Stimulated activated CD4-positive, alpha-beta T cell treated with anti-CD3 and anti-CD28 coated beads, Interleukin-15, amount 100 ng/mL, for 1 hour (primary cell): ENCODE measurements around the gene TBCB.
"Not testable (repeated sequence)": the region's sequence is repeated elsewhere in the genome, so short reads cannot be mapped to it uniquely, and the experiment has no call there.

Experiments used
- DNase-seq, 2 donors: peaks; one replicate each; pipeline ENCODE4 v3.0.0-alpha.2; 2020; ENCODE audit warnings: low read depth in 1 of 2, low spot score in 1 of 2

The TBCB gene

GRCh38 chr19:36115453-36116343 lies at the start of gene TBCB:
TSS of gene TBCB (plus strand) at chr19:36115468. CDS start at chr19:36115561, 93 bp downstream.
- DNase-seq: peak; percentile 80 to 90

- DNase-seq: no peak
Measured at GRCh38 chr19:36067681-36068080, 47.6 kb upstream of the TBCB start.

- not testable (repeated sequence) for DNase-seq
Measured at GRCh38 chr19:36068810-36069499, 46.3 kb upstream of the TBCB start.

GRCh38 chr19:36072081-36072480 lies 43.2 kb upstream of the TBCB start:
- no peak for DNase-seq

- no peak for DNase-seq
Measured at GRCh38 chr19:36073121-36073876, 42.0 kb upstream of the TBCB start.

GRCh38 chr19:36079389-36079945 lies 35.8 kb upstream of the TBCB start:
- no peak for DNase-seq

- DNase-seq: no peak
Measured at GRCh38 chr19:36081385-36081784, 33.9 kb upstream of the TBCB start.

GRCh38 chr19:36081894-36082293 lies 33.4 kb upstream of the TBCB start:
- no peak for DNase-seq

GRCh38 chr19:36082916-36083315 lies 32.4 kb upstream of the TBCB start:
- DNase-seq: no peak

GRCh38 chr19:36084231-36085009 lies 30.8 kb upstream of the TBCB start:
- no peak for DNase-seq

GRCh38 chr19:36086326-36086725 lies 28.9 kb upstream of the TBCB start:
- no peak for DNase-seq

- no peak for DNase-seq
Measured at GRCh38 chr19:36089847-36090246, 25.4 kb upstream of the TBCB start.

GRCh38 chr19:36090910-36091695 lies 24.2 kb upstream of the TBCB start:
- DNase-seq: no peak

- DNase-seq: no peak
Measured at GRCh38 chr19:36092566-36092965, 22.7 kb upstream of the TBCB start.

GRCh38 chr19:36093146-36093662 lies 22.1 kb upstream of the TBCB start:
- DNase-seq: no peak

- DNase-seq: no peak
Measured at GRCh38 chr19:36093687-36094086, 21.6 kb upstream of the TBCB start.

GRCh38 chr19:36097036-36097435 lies 18.2 kb upstream of the TBCB start:
- DNase-seq: no peak

- DNase-seq: no peak
Measured at GRCh38 chr19:36099166-36099785, 16.0 kb upstream of the TBCB start.

GRCh38 chr19:36100476-36100875 lies 14.8 kb upstream of the TBCB start:
- DNase-seq: no peak
